Breast epithelium (tissue), 4 donors: ENCODE measurements around the gene DPYD. TPM values are rescaled to one million over a fixed set of nuclear protein-coding genes. Genes with fewer than 3 reads are reported as not detected.
A peak's percentile ranks its signal among the peaks of the same experiment; 100 is the strongest.

Experiments used
- DNase-seq, 2 donors: peaks; one replicate each; pipeline ENCODE4 v3.0.0-alpha.2; 2019; ENCODE audit warnings: low spot score in 2 of 2
- H3K27ac ChIP-seq, 2 donors: fragments of 200-600 bp; sonication (generic) in 1 of 2; one replicate each; pipeline ENCODE4 v1.5.1; 2016 to 2019; ENCODE audit warnings: mild to moderate bottlenecking in 1 of 2
- H3K27me3 ChIP-seq, 2 donors: fragments of 200-600 bp; sonication (generic) in 1 of 2; one replicate each; pipeline versions ENCODE4 v1.5.1 to v1.6.0; 2017 to 2019; ENCODE audit warnings: control low read depth in 1 of 2, mild to moderate bottlenecking in 1 of 2
- H3K36me3 ChIP-seq: fragments of 200-600 bp; one replicate; pipeline ENCODE4 v1.5.1; 2019
- H3K4me1 ChIP-seq, 2 donors: fragments of 200-600 bp; sonication (generic); one replicate each; pipeline ENCODE4 v1.5.1; 2016 to 2019; ENCODE audit warnings: control low read depth in 1 of 2
- H3K4me3 ChIP-seq, 3 donors: fragments of 200-600 bp; sonication (generic); 1 replicate in 2 of 3; 2 replicates in 1 of 3; pipeline ENCODE4 v1.5.1; 2016 to 2019; ENCODE audit warnings: mild to moderate bottlenecking in 3 of 3, moderate library complexity in 2 of 3
- H3K9me3 ChIP-seq, 2 donors: fragments of 200-600 bp; sonication (generic) in 1 of 2; one replicate each; pipeline ENCODE4 v1.5.1; 2016 to 2019; ENCODE audit warnings: control low read depth in 1 of 2
- CTCF ChIP-seq, 3 donors: fragments of 450-650 bp; IDR thresholded peaks; one replicate each; pipeline ENCODE4 v1.5.1; 2016 to 2017; ENCODE audit warnings: antibody characterized with exemption in 3 of 3, mild to moderate bottlenecking in 3 of 3, moderate library complexity in 3 of 3
- POLR2A ChIP-seq: fragments of 450-650 bp; IDR thresholded peaks from one replicate; pipeline ENCODE4 v1.6.1; 2016; ENCODE audit warnings: antibody characterized with exemption, mild to moderate bottlenecking, moderate library complexity
- POLR2AphosphoS5 ChIP-seq, 3 donors: sonication (generic); formaldehyde crosslinking; IDR thresholded peaks; one replicate each; pipeline ENCODE4 v1.6.1; 2017; ENCODE audit warnings: antibody characterized with exemption in 3 of 3
- intact Hi-C: fragments of 100-400 bp; cut with DNase I; formaldehyde crosslinking; loops from one replicate; pipeline ENCODE4 v1.15.1; 2023; ENCODE audit warnings: low total_unique reads
- total RNA-seq, 3 donors: library from RNA; depleted of rRNA; stranded (reverse); fragments of >200 nt; gene quantifications; one replicate each; pipeline ENCODE4 v1.1.0, GENCODE V29; 2016

The DPYD gene
- total RNA-seq = 10 to 100 TPM; 56.4 to 95.1 (median 58.1) TPM

DNA sequence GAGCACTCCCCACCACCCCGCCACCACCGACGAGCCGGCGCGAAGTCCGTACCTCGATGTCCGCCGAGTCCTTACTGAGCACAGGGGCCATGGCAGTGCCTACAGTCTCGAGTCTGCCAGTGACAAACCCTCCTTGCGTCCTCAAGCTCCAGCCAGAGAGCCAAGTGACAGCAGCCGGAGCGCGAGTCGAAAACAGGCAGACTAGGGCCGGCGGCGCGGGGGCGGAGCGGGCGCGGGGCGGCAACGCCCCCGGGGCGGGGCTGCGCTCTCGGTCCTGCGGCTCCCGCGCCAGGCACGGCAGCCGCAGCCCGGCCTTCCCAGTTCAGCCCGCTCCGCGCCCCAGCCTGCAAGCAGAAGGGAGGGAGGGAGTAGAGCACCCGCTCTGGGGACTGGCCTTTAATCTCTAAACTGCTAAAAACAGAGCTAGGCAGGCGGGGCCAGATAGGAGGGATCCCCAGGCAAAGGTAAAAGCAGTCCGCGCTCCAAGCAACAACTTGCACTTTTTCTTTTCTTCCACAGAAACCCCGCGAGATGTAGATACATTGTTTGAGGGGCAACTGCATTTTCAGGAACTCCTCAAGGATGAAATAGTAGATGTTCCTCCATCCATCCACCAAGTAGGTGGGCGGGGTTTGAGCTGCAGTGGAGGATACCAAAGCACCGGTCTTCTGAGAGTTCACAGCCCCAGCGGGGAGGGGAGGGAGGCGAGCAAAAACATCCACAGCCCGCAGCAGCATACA, at the start of gene DPYD:
Gene DPYD (minus strand): TSS at position 203 of the 740 bp plus-strand sequence. CDS start 112 bp downstream, at position 91.
- H3K4me1 ChIP-seq = no peaks in the 10 kb centered on the region
- H3K9me3 ChIP-seq = no peaks in the 10 kb centered on the region
- TF ChIP-seq CTCF (IDR thresholded peaks at IDR 0.05) = no peak
- TF ChIP-seq POLR2AphosphoS5 (IDR thresholded peaks at IDR 0.05) = peak; percentile 35 to 84 (median 52)
- peak within 1 kb of the TSS; percentile 77 to 97 (median 95) for H3K4me3 ChIP-seq
- H3K27me3 ChIP-seq = no peaks in the 10 kb centered on the region
- DNase-seq = peak; percentile 81 to 83
- H3K27ac ChIP-seq = peak within 1 kb of the TSS; percentile 95 to 96
- intact Hi-C loops = no loop called here
- H3K36me3 ChIP-seq = no peaks in the 10 kb centered on the region

- Histone ChIP-seq H3K36me3 (peaks cover 5% of the 10 kb centered on the region), H3K9me3 (no peaks in the 10 kb centered on the region), H3K27me3 (no peaks in the 10 kb centered on the region), H3K4me1 (no peaks in the 10 kb centered on the region), H3K4me3 (no peak overlapping the region), H3K27ac (no peak overlapping the region)
- intact Hi-C loops = no loop called here
- DNase-seq = no peak
- TF ChIP-seq POLR2AphosphoS5 (IDR thresholded peaks at IDR 0.05) = no peak
- TF ChIP-seq POLR2A = no peak
- no peak for TF ChIP-seq CTCF (IDR thresholded peaks at IDR 0.05)
Measured at GRCh38 chr1:97960470-97960869, 39.6 kb upstream of the DPYD start.

DNA sequence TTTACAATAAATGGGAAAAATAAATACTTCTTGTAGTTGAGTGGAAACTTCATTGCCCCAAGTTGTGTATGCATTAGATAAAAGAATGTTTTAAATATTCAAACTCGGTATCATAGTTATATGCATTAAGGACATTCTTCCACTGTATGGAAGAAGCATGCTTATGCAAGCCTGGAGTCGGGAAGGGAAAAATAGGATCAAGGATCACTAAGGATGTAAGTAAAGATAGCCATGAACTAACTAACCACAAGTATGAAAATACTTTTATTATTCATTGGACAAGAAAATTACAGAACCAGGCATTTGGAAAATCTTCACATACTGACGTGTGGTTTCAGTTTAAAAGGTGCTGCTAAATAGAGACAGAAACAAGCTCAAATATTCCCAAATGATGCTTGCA, 26.9 kb upstream of the DPYD start:
- H3K4me3 ChIP-seq = no peak overlapping the region
- intact Hi-C loops = no loop called here

DNA sequence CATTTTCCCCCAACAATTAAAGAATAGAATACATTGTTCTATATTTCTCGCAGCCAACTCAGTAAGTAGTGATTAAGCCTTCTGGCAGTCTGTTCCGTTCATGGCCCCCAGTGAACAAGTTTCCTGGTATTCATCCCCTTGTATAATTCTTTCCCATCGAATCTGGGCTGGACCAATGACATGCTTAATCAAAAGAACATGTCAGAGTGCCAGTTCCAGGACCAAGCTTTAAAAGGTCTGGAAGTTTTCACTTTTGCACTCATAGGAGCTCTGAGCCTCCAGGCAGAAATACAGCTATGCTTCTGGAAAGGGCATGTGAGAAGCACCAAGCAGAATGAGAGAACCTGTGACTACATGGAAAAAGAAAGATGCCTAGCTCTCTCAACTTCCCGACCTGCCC, 22.5 kb upstream of the DPYD start:
- intact Hi-C loops = no loop called here
- TF ChIP-seq CTCF (IDR thresholded peaks at IDR 0.05) (no peak), POLR2AphosphoS5 (IDR thresholded peaks at IDR 0.05) (no peak), POLR2A (no peak)
- Histone ChIP-seq H3K36me3 (no peaks in the 10 kb centered on the region), H3K27me3 (no peaks in the 10 kb centered on the region), H3K27ac (no peak overlapping the region), H3K9me3 (no peaks in the 10 kb centered on the region), H3K4me1 (no peaks in the 10 kb centered on the region), H3K4me3 (no peak overlapping the region)
- DNase-seq = no peak

More for the DNA sequence above, 26.9 kb upstream of the DPYD start:
- Histone ChIP-seq H3K36me3 (no peaks in the 10 kb centered on the region), H3K27me3 (no peaks in the 10 kb centered on the region), H3K9me3 (no peaks in the 10 kb centered on the region), H3K27ac (no peak overlapping the region), H3K4me1 (no peaks in the 10 kb centered on the region)
- TF ChIP-seq CTCF (IDR thresholded peaks at IDR 0.05) (no peak), POLR2A (no peak), POLR2AphosphoS5 (IDR thresholded peaks at IDR 0.05) (no peak)
- DNase-seq = no peak
